Right lung (tissue), 10 donors: ENCODE data around the gene CALB2. TPM values are rescaled to one million over a fixed set of nuclear protein-coding genes. Genes with fewer than 3 reads are reported as not detected.
"Not testable (repeated sequence)": the region's sequence is repeated elsewhere in the genome, so short reads cannot be mapped to it uniquely, and the experiment has no call there.

Source experiments
- DNase-seq, 2 donors: peaks; one replicate each; pipeline ENCODE4 v3.0.0-alpha.2; 2013
- long read RNA-seq, 8 donors: transcript quantifications; one replicate each; lab custom pipeline, GENCODE V29; 2026
- polyA plus RNA-seq, 5 donors: library from polyadenylated mRNA; unstranded; fragments of 120-200 nt; gene quantifications; one replicate each; pipeline versions ENCODE4 v1.2.1 to v1.2.3, GENCODE V29; 2013; ENCODE audit warnings: inconsistent platforms in 1 of 5, low replicate concordance in 1 of 5; ENCODE audit not compliant: insufficient read length in 5 of 5, insufficient read depth in 1 of 5

The CALB2 gene, protein sequence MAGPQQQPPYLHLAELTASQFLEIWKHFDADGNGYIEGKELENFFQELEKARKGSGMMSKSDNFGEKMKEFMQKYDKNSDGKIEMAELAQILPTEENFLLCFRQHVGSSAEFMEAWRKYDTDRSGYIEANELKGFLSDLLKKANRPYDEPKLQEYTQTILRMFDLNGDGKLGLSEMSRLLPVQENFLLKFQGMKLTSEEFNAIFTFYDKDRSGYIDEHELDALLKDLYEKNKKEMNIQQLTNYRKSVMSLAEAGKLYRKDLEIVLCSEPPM
- not detected for polyA plus RNA-seq
- long read RNA-seq, donor 1 = 0 reads
- long read RNA-seq, donor 2 = 0 reads
- long read RNA-seq, donor 3 = 0 reads
- long read RNA-seq, donor 4 = 0 reads
- long read RNA-seq, donor 5 = 0 reads
- long read RNA-seq, donor 6 = 0 reads
- long read RNA-seq, donor 7 = 0 reads
- long read RNA-seq, donor 8 = 0 reads

DNA sequence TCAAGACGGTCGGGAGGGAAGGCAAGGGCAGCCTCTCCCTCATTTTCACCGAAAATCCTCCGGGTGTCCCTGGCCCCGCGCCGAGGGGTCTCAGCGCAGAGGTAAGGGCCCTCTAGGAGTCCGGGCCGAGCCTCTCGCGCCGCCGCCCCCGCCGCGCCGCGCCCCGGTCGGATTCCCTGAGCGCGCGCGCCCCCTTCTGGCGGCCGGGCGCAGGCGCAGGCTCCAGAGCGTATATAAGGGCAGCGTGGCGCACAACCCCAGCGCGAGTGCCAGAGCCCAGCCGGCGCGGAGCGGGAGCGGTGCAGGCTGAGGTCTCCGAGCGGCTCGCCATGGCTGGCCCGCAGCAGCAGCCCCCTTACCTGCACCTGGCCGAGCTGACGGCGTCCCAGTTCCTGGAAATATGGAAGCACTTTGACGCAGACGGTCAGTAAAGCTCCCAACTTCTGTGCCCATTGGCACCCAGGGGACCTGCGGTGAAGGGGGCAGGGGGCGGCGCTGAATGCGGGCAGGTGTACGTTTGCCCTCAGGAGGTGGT, at the start of gene CALB2:
Gene CALB2 (plus strand): TSS at position 260 of the 535 bp plus-strand sequence. CDS start 70 bp downstream, at position 330.
- peak; percentile 42 to 54 for DNase-seq

DNA sequence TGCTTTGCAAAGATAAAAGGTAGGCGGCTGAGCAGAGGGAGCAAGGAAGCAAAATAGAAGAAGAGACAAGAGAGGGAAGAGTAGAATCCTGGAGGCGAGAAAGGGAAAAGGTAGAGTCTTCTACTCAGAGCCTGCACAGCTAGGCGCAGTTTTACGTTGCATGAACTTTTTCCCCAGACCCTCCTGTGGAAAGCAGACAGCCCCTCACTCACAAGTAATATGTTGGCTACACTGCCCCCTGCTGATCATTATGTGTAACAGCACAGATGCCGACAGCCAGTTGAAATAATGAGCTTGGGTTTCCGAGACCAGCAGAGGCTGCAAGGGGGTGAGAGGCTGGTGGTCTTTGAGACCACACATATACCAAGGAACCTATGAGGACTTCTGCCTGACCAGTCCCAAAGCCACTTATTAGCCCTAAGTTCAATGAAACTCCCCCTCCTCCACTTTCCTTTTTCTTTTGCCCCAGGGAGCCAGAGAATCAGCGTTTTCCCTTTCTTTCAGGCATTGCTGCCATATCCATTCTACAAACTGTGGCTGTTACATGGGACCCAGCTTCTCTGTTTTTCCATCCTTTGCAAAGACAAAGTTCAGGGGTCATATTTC, 46.9 kb upstream of the CALB2 start:
- peak in 1 of 2 donors; percentile 16 for DNase-seq

DNA sequence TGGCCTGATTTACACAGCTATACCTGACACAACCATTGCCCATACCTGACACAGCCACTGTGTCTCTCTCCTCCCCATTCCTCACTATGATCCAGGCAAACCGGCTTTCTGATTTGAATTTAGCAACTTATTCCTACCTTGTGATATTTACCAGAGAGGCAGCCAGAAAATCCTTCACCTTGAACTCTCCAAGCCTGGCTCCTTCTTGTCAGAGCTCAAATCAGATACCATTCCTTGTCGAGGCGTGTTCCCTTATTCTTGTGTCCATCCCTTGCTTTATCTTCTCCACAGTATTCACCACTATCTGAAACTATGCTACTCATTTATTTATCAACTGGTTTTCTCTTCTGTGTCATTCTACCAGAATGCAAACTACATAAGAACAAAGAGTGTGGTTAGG, 44.9 kb upstream of the CALB2 start:
- not testable (repeated sequence) for DNase-seq

DNA sequence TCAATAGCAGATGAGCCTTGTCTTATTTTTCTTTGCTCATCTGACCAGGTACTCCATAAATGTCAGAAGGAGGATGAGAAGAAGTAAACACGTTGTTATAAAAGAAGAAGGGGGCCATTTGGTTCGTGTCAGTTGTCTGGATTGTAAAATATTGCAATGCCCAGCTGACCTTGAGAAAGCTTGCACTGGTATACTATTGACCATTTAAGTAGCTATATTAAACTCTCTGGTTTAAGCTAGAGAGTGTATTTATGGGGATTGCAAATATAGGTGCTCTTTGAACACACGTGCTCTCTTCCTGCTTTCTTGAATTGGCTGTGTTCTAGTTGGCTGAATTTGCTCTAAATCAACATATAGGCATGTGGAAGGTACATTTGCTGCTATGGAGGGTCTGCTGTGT, 43.3 kb upstream of the CALB2 start:
- no peak for DNase-seq

DNA sequence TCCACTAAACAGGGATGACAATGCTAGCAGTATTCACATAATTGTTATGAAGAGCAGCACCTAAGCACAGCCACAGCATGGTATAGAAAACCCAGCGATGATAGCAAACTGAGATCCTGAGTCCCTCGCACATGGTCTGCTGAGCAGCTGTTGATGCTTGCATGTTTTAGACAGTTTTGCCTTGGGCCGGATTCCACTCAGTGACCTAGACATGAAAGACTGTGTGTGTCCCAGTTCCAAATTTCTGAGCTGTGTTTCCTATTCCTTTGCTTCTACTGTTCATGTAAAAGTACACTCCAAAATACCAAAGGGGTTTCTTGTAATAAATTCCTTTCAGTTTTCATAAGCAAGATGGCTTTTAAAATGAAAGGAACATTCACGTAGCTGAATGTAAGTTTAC, 38.5 kb upstream of the CALB2 start:
- DNase-seq = no peak

DNA sequence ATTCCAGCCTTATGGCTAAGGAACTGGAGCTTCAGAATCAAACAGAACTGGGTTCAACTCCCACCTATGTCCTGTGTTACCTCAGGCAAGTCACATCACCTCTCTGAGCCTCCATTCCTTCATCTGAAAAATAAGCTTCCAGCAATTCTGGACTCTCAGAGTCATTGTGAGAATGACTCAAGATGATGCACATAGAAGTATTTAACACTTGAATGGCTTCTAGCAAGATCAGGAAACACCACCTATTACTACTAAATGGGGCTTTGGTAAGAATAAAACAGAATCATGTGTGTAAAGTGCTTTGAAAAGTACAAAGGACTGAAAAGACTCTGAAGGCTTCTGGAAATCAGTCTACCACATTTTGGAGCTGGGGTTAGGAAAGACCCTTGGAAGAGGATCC, 30.8 kb upstream of the CALB2 start:
- no peak for DNase-seq

DNA sequence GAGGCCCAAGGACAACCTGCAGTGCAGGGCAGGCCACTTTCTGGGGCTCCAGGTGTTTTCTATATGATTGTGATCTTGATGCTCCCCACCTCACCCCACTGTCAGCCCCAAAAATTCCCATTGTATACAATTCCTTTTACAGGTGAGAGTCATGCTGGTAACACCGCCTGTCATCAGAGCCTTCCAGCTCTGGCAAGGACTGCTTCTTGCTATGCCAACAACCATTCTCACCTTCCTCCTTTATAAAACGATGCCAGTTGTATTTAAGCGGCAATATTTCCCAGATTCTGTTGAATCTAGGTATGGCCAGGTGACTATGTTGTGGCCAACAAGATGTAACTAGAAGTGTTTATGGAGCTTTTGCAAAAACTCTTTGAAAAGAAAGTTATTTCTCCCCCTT, 30.4 kb upstream of the CALB2 start:
- DNase-seq = no peak

DNA sequence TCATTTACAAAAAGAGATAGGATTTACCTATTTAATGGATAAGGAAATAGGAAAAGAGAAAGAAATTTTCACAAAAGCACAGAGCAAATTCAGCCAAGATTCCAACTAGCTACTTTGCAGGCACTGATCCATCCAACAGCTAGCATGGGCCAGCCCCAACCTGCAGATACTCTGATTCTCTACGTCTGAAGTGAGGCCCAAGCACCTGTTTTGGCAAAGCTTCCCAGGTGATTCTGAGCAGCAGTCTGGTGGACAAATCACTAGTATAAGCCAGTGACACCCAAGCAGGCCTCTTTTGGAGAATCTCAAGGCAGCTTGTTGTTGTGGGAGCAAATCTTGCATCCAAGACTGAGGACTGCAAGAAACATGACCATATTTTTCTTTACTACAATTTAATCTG, 20.9 kb upstream of the CALB2 start:
- no peak for DNase-seq

DNA sequence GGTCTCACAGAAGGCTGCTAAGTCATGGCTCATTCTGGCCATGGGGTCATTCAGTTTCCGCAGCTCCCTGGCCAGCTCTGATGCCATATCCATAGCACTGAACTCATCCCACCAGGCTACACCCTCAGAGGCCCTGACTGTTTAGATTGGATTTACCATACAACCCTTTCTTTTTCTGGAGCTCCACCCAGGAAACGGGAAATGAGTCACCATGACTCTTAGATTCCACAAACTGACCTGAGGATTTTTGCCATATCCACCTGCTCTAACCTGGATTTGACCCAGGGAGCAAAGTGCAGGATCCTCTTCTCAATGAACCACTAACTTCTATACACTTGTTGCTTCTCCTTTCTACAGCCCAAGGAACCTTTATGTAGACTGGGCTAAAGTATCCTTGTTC, 20.3 kb upstream of the CALB2 start:
- no peak for DNase-seq

DNA sequence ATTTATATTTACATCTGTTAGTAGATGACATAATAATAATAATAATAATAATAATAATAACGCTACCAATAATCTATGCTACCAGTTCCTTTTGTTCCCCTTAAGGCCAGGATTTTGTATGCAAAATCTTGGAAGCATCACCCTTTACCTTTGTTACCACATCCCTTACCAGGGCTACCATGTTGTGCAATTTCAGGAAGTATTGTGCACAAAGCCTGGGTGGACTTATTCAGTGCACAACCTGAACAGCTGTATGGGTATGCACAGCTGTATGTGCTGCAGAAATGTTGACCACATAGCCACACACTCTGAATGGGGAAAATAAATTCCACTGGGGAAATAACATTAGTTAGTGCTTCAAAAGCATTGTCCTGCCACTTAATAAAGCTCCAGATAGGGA, 19.9 kb upstream of the CALB2 start:
- no peak for DNase-seq

DNA sequence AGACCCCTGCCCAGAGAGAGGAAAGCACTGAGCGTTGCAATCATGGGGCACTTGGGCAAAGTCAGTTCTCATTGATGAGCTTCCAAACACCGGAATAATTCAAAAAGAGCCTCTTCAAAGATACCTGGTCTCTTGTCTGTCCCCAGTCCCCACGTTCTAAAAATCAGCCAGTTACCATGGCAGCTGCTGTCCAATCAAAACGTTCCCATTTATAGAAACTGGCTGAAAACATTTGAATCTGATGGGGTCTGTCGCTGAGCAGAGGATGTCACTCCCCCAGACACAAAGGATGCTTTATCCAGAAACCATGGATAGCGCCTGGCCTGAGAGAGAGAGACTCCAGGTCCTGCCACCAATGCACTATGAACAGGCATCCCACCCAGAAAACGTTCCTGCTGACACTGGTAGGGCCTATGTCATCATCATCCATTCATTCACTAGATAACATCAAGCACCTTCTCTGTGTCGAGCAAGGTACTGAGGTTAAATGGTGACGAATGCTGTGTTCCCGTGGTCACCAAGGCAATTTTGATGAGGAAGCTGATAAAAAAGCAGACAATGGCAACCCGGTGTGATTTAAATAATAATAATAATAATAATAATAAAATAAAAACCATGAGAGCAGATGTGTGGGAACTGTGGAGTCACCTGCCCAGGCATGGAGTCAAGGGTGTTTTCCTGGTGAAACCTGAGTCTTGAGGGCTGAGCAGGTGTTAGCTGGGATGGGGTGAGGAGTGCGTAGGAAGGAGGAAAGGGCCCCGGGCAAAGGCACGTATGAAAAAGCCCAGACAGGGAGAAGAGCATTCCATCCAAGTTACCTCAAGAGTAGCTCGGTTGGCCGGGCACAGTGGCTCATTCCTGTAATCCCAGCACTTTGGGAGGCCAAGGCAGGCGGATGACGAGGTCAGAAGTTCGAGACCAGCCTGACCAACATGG, 19.0 kb upstream of the CALB2 start:
- no peak for DNase-seq

DNA sequence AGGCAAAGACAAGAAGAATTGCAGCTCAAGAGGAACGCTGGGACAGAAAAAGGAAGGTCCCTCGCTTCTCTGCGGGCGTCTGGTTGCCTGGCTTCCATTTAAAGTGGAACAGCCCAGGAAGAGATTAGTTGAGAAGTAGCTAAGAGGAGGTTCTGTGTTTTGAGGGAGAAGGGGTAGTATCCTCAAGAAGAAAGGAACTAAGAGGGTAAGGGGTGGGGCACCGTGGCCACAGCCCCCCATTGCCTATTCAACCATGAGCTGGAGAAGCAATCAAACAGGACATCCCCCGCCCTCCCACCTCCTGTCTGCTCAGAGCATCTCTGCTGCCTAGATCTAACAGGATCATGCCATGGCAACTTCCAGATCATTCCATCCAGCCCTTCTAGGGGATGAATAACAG, 18.1 kb upstream of the CALB2 start:
- DNase-seq = no peak

DNA sequence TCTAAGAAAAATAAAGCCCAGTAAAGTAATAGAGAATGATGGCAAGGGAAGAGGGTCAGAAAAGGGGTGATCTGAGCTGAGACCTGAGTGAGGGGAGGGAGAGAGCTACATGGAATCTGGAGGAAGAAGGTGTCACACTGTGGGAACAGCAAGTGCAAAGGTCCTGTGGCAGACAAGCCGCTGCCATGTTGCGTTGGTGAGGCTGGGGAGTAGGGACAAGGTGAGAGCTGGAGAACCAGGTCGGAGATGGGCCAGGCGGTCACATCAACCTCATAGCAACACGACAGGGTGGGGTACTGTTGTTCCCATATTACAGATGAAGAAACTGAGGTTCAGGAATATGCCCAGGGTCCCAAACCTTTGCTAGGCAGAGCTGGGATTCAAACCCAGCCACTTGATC, 16.6 kb upstream of the CALB2 start:
- DNase-seq = no peak

DNA sequence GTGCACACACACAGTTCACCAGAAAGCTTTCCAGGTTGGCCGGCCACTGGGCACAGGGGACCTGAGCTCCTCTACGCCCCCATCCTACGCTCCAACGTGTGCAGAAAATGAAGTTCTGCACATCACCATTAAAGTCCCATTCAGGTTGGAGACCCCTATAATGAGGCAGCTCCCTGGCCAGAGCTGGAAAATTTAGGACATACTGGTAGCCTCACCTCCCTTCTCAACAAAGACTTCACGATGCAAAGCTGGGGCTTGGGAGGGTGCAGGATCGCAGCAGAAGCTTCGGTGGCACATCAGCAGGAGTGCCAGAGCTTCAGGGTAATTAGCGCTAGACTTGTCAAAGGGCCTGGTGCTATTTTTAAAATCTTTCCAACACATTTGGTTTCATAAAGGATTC, 15.4 kb upstream of the CALB2 start:
- DNase-seq = no peak

DNA sequence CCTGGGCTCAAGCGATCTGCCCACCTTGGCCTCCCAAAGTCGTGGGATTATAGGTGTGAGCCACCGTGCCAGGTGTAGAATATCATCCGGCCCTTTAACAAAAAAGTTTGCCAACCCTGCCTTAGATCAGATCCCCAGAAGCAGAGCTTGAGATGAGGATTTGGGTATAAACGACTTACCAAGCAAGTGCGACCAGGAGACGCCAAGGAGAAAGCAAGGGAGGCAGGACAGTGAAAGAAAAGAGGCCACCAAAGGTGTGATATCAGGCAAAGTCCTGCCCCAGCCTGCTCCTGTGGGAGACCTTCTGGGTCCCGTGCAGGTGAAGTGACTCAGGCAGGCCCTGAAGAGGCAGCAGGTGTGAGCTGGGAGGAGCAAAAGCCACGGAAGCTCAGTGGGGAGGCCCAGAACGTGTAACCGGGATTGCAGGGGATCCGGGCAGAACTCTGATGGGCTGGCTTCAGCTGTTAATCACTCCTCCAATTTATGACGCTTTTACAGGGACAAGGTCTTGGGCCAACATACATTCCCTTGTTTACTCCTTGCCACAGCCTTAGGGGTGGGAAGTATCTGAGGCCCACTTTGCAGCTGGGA, 14.1 kb upstream of the CALB2 start:
- DNase-seq = no peak

DNA sequence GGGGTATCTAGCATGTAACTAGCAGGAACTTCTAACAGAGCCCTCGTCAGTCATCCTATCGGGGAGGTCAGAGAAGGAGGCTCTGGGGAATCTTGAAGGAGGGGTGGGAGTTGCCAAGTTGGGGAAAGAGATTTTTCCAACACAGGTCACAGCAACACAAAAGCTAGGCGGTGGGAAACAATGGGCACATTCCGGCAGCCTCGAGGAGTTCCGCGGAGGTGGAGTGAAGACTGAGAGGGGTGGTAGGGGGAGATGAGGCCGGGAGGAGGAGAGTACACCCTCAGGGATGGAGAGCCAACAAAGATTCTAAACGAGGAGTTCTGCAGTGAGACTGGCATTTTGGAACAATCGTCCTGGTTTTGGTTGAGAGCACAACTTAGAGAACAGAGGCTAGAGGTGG, 13.5 kb upstream of the CALB2 start:
- no peak for DNase-seq

DNA sequence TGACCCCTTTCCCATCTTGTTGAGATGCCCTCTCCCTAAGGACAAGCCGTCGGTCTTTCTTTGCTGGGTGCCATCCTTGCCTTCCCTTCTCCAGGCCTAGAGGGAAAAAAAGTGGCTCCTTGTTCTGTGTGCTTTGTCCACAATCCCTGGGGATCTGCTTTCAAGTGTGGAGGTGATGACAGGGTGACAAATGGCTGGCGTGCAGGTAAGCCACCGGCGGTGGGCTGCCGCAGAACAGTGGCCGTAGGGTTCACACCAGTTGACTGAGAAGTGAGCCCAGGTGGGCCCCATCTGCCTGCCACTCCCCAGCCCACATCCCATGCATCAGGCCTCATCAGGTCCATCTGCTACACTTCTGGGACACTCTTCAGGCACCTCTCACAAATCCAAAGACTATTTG, 11.4 kb upstream of the CALB2 start:
- no peak for DNase-seq

DNA sequence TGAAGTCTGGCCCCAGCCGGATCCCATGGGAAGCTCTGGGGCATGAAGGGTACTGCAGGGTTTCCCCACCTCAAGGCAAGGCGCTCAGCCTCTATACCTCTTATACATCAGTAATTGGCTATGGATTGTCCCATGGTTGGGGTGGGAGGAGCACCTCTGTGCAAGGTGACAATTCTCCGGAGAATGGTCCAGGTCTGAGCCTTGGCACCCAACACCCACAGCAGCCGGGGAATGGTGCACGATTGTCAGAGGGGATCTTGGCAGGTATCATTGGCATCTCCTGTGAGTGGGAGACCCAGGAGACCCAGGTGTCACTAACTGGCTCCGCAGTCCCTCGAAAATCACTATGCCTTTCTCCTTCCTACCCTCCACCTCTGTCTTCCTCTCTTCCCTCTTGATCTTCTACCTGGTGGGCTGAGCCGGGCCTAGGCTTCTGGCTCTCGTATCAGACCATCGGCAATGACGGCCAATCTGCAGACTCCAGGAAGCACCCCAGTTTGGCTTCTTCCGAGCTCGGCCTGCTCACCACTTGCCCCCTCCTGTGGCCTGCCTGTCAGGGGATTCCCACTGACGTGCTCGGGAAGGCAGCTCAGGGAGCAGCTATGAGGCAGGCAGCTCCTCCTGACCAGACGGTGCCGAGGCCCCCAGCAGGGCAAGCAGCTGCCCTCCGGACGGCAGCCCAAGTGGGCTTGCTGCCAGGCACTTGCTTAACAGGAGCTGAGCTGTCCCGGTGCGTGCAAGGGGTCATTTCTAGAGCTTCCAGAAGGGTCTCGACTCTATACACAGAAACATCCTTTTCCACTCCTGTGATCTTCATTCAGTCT, 10.0 kb upstream of the CALB2 start:
- no peak for DNase-seq

DNA sequence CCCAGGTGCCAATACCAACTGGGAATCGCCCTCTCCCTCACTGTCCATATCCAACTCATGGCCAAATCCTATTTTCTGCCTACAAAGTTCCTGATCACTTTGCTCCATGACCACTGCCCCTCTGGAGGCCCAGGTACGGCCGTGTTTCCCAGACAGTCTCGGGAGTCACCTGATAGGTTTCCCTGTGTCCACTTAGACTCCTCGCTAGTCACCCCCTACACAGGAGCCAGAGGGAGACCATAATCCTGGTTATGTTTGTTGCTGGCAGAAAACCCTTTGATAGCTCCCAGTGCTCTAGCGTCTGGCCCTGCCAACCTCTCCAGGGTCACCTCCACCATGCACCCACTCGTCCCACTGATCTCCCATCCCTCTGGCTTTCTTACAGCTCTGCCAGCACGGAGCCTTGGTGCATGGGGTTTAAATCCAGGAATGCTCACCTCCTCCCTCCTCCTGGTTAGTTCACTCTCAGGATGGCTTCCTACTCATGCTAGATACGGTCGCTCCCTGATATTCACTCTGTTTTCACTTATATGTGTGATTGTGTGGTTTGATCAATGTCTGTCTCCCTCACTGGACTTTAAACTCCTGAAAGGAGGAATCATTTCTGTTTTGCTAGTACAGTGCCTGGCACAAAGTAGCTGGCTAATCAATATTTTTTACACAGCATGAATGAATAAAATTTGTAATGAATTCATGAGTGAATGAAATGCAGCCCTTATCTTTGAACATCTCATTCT, 7.5 kb upstream of the CALB2 start:
- no peak for DNase-seq

DNA sequence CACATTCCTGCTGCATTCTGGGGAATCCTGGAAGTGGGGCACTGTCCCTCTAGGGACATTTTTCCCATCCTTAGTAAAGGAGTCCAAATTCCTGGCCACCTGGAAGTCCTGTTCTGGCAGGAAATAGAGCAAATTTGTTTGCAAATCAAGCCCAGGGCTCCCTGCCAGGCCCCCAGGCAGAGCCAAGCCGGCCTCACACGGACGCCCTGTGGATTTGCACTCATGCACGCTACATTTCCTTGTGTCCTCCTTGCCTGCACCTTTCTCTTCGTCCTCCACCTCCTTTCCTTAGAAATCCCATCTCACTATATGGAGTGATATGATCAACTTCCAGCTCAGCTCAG, 7.0 kb upstream of the CALB2 start:
- DNase-seq = no peak
